Rectal smooth muscle tissue (tissue), 1 donor: ENCODE measurements around the gene INHBC.
"Not testable (repeated sequence)": the region's sequence is repeated elsewhere in the genome, so short reads cannot be mapped to it uniquely, and the experiment has no call there.

Source experiments
- H3K27ac ChIP-seq: one replicate; pipeline ENCODE4 v1.7.0; 2013; ENCODE audit warnings: low read depth, low read length, inconsistent platforms
- H3K27me3 ChIP-seq: one replicate; pipeline ENCODE4 v1.7.0; 2013; ENCODE audit warnings: low read length; ENCODE audit not compliant: control insufficient read depth, insufficient read depth
- H3K36me3 ChIP-seq: one replicate; pipeline ENCODE4 v1.7.0; 2013; ENCODE audit warnings: low read length; ENCODE audit not compliant: control insufficient read depth, insufficient read depth
- H3K4me1 ChIP-seq: one replicate; pipeline ENCODE4 v1.7.0; 2013; ENCODE audit warnings: low read length; ENCODE audit not compliant: control insufficient read depth, insufficient read depth
- H3K4me3 ChIP-seq: one replicate; pipeline ENCODE4 v1.7.0; 2013; ENCODE audit warnings: low read length
- H3K9ac ChIP-seq: one replicate; pipeline ENCODE4 v1.7.0; 2013; ENCODE audit warnings: low read length

The INHBC gene

DNA sequence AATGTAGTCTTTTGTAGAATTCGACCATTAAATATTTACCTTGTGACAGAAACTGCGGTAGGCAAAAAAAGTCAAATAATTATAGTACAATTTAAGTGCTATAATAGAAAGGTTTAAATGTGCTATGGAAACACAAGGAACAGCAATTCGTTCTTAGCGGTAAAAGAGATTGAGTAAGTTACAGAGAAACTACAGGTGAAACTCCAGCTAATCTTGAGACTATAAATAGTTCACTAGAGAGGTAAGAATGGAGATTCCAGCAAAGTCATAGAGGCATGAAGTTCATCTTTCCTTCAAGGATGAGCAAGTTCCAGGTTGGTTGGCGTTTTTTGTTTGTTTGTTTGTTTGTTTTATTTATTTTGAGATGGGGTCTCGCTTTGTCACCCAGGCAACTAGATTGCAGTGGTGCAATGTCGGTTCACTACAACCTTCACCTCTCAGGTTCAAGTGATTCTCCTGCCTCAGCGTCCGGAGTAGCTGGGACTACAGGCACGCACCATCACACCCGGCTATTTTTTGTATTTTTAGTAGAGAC, 2.9 kb upstream of the INHBC start:
- Histone ChIP-seq H3K27ac (peak overlapping the region; percentile 86), H3K36me3 (no peaks in the 10 kb centered on the region), H3K9ac (no peak overlapping the region), H3K4me1 (peaks cover 2% of the 10 kb centered on the region), H3K27me3 (no peaks in the 10 kb centered on the region), H3K4me3 (peak overlapping the region; percentile 70)

DNA sequence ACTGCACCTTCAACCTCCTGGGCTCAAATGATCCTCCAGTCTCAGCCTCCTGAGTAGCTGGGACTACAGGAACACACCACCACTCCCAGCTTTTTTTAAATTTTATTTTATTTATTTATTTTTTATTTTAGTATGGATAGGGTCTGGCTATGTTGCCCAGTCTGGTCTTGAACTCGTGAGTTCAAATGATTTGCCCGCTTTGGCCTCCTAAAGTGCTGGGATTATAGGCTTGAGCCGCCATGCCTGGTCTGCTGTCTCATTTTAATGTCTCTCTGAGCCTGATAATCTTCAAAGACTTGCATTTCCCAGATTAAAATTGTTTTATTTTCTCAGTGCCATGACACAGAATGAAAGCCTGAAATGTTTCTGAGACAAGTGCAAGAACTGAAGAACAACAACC, 1.2 kb upstream of the INHBC start:
- Histone ChIP-seq H3K27ac (no peak overlapping the region), H3K27me3 (no peaks in the 10 kb centered on the region), H3K4me1 (peaks cover 2% of the 10 kb centered on the region), H3K4me3 (no peak overlapping the region), H3K36me3 (no peaks in the 10 kb centered on the region), H3K9ac (no peak overlapping the region)

DNA sequence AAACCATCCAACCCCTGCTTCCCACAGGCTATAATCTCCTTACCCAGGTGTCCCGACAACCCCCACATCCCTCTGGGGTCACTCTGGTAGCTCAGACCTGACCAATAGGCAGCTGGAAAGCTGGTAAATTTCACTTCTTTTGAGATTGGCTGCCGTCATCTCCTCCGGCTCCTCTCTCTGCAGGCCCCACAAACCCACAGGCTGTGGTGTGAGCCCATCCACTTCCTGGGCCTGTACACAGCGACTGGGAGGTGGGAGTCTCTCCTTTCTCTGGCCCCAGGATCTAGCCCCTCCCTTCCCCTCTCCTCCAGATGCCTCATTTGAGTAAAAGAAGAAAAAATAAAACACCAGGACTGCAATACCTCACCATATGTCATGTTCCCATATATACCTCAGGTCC, 709 bp downstream of the INHBC start:
- Histone ChIP-seq H3K27me3 (no peaks in the 10 kb centered on the region), H3K4me1 (no peaks in the 10 kb centered on the region), H3K4me3 (no peak overlapping the region), H3K27ac (no peak overlapping the region), H3K9ac (no peak overlapping the region), H3K36me3 (no peaks in the 10 kb centered on the region)

DNA sequence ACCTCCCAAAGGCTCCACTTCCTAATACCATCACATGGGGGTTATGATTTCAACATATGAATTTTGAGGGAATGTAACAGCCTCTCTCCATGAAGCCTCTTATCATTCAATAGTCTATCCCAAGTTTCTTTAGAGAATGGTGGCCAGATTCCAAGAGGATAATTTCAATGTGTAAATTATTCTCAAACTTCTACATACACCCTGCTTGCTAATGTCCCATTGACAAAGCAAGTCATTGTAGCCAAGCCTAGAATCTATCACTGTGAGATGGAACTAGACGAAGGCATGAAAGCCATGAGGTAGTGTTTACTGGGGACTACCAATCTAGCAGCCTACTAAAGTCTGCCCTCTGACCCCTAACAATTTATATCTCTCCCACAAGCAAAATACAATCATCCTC, 3.8 kb downstream of the INHBC start:
- H3K9ac ChIP-seq: no peak overlapping the region
- no peak overlapping the region for H3K4me3 ChIP-seq
- H3K27me3 ChIP-seq: no peaks in the 10 kb centered on the region
- H3K4me1 ChIP-seq: no peaks in the 10 kb centered on the region
- no peaks in the 10 kb centered on the region for H3K36me3 ChIP-seq
- no peak overlapping the region for H3K27ac ChIP-seq

DNA sequence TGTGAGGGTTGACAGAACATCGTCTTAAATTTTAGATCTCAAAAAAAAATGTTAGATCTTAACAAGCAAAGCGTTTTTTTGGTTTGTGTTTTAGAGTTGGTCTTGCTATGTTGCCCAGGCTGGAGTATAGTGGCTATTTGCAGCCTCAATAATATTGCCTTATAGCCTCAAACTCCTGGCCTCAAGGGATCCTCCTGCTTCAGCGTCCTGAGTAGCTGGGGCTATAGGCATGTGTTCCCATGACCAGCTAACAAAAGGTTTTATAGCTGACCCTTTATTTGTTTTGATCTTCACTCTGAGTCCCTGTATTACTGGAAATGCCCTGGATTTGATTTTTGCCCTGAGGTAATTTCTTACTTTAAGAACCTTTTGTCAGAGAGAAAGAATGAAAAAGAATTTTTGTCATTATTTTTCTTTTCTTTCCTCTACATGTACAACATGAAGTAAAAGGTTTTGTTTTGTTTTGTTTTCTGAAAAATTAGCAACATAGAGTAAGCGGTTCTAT, 5.2 kb downstream of the INHBC start:
- no peak overlapping the region for H3K4me3 ChIP-seq
- no peaks in the 10 kb centered on the region for H3K27me3 ChIP-seq
- no peak overlapping the region for H3K9ac ChIP-seq
- H3K36me3 ChIP-seq: no peaks in the 10 kb centered on the region
- no peak overlapping the region for H3K27ac ChIP-seq
- no peaks in the 10 kb centered on the region for H3K4me1 ChIP-seq

DNA sequence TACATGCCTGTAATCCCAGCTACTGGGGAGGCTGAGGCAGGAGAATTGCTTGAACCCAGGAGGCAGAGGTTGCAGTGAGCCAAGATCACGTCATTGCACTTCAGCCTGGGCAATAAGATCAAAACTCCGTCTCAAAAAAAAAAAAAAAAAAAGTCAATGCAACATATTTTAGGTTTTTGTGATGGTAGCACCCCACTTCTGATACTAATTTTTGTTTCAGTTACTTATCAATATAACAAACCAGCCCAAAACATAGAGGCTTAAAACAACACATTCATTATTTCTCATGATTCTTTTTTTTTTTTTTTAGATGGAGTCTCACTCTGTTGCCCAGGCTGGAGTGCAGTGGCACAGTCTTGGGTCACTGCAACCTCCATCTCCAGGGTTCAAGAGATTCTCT, 6.8 kb downstream of the INHBC start:
- not testable (repeated sequence) for H3K27ac ChIP-seq, H3K4me1 ChIP-seq, H3K4me3 ChIP-seq, H3K9ac ChIP-seq, H3K36me3 ChIP-seq, H3K27me3 ChIP-seq

DNA sequence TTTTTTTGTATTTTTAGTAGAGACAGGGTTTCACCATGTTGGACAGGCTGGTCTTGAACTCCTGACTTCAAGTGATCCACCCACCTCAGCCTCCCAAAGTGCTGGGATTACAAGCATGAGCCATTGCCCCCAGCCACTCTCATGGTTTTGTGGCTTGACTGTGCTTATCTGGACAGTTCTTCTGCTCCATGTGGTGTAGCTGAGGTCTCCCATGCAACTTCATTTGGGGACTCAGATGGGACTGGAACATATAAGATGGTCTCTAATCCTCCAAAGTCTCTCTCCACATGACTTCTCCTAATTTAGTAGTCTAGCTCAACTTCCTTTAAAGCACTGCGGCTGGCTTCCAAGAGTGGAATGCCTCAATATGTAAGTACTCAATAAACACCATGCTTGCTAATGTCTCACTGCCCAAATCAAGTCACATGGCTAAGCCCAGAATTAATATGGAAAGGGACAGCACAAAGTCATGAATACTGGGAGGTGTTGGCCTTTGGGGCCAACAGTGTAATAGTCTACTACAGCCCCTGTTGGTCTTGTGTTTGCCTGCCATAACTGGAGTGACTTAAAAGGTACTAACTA, 7.4 kb downstream of the INHBC start:
- H3K9ac ChIP-seq: no peak overlapping the region
- no peaks in the 10 kb centered on the region for H3K4me1 ChIP-seq
- no peaks in the 10 kb centered on the region for H3K27me3 ChIP-seq
- H3K27ac ChIP-seq: no peak overlapping the region
- no peak overlapping the region for H3K4me3 ChIP-seq
- H3K36me3 ChIP-seq: no peaks in the 10 kb centered on the region

DNA sequence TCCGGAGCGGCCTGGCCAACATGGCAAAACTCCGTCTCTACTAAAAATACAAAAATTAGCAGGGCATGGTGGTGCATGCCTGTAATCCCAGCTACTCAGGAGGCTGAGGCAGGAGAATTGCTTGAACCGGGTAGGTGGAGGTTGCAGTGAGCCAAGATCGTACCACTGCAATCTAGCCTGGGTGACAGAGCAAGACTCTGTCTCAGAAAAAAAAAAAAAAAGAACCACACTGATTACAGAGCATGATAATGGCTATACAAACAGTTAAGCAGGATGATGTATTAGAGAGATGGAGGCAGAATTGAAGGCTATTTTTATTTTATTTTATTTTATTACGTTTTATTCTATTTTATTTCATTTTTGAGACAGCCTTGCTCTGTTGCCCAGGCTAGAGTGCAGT, 9.8 kb downstream of the INHBC start:
- H3K27ac ChIP-seq, H3K27me3 ChIP-seq, H3K4me1 ChIP-seq, H3K4me3 ChIP-seq, H3K36me3 ChIP-seq, H3K9ac ChIP-seq: not testable (repeated sequence)

DNA sequence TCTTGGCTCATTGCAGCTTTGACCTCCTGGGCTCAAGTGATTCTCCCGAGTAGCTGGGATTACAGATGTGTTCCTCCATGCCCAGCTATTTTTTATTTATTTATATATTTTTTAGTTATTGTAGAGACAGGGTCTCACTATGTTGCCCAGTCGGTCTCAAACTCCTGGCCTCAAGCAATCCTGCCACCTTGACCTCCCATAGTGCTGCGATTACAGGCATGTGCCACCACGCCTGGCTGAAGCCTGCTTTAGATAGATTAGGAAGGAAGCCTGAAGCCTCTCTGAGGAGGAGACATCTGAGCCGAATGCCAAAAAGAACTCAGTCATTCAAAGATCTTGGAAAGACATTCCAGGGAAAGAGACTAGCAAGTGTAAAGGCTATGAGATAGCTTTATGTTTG, 10.2 kb downstream of the INHBC start:
- H3K4me1 ChIP-seq: no peaks in the 10 kb centered on the region
- no peaks in the 10 kb centered on the region for H3K27me3 ChIP-seq
- no peak overlapping the region for H3K9ac ChIP-seq
- no peak overlapping the region for H3K4me3 ChIP-seq
- H3K36me3 ChIP-seq: no peaks in the 10 kb centered on the region
- H3K27ac ChIP-seq: no peak overlapping the region

DNA sequence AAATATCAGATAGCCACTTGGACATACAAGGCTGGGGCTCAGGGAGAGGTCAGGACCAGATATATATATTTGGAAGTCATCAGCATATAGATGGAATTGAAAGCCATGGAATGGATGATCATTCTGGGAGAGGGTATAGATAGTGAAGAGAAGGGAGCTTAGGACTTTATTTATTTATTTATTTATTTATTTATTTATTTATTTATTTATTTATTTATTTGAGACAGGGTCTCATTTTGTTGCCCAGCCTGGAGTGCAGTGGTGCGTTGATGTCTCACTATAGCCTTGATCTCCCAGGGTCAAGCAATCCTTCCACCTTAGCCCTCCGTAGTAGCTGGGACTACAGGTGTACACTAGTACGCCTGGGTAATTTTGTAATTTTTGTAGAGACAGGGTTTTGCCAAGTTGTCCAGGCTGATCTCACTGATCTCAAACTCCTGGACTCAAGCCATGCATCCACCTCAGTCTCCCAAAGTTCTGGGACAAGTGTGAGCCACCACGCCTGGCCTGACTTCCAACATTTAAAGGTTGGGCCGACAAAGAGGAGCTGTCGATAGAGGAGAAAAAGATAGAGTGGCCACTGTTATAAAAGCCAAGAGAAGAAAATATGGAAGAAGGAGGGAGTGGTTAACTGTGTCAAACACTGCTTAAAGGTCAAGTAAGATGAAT, 11.8 kb downstream of the INHBC start:
- Histone ChIP-seq H3K36me3 (no peaks in the 10 kb centered on the region), H3K27me3 (no peaks in the 10 kb centered on the region), H3K27ac (no peak overlapping the region), H3K4me1 (no peaks in the 10 kb centered on the region), H3K4me3 (no peak overlapping the region), H3K9ac (no peak overlapping the region)

DNA sequence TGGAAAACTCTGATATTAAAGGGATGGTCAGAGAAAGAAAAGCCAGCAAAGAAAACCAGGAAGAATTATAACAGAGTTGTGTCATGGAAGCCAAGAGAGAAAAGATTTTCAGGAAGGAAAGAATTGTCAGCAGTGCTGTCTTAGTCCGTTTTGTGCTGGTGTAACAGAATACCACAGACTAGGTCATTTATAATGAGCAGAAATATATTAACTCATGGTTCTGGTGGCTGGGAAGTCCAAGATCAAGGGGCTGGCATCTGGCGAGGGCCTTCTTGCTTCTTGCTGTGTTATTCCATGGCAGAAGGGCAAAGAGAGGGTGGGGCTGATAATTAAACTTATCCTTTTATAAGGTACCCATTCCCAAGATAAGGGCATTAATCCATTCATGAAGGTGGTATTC, 14.1 kb downstream of the INHBC start:
- no peak overlapping the region for H3K27ac ChIP-seq
- H3K36me3 ChIP-seq: no peaks in the 10 kb centered on the region
- no peak overlapping the region for H3K9ac ChIP-seq
- no peaks in the 10 kb centered on the region for H3K27me3 ChIP-seq
- no peak overlapping the region for H3K4me3 ChIP-seq
- no peaks in the 10 kb centered on the region for H3K4me1 ChIP-seq

DNA sequence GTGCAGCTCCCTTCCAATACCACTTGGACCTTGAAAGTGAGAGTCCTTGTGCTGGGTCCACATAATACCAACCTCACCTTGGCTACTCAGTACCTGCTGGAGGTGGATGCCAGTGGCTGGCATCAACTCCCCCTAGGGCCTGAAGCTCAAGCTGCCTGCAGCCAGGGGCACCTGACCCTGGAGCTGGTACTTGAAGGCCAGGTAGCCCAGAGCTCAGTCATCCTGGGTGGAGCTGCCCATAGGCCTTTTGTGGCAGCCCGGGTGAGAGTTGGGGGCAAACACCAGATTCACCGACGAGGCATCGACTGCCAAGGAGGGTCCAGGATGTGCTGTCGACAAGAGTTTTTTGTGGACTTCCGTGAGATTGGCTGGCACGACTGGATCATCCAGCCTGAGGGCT, 14.8 kb downstream of the INHBC start:
- no peak overlapping the region for H3K4me3 ChIP-seq
- H3K27me3 ChIP-seq: no peaks in the 10 kb centered on the region
- H3K36me3 ChIP-seq: no peaks in the 10 kb centered on the region
- H3K4me1 ChIP-seq: no peaks in the 10 kb centered on the region
- no peak overlapping the region for H3K9ac ChIP-seq
- H3K27ac ChIP-seq: no peak overlapping the region

DNA sequence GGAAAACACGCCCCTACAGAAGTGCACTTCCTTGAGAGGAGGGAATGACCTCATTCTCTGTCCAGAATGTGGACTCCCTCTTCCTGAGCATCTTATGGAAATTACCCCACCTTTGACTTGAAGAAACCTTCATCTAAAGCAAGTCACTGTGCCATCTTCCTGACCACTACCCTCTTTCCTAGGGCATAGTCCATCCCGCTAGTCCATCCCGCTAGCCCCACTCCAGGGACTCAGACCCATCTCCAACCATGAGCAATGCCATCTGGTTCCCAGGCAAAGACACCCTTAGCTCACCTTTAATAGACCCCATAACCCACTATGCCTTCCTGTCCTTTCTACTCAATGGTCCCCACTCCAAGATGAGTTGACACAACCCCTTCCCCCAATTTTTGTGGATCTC, 15.5 kb downstream of the INHBC start:
- H3K9ac ChIP-seq: no peak overlapping the region
- H3K27ac ChIP-seq: no peak overlapping the region
- H3K36me3 ChIP-seq: no peaks in the 10 kb centered on the region
- no peaks in the 10 kb centered on the region for H3K4me1 ChIP-seq
- no peaks in the 10 kb centered on the region for H3K27me3 ChIP-seq
- no peak overlapping the region for H3K4me3 ChIP-seq
